OCI-LY1 (cell line): ENCODE measurements around the gene SPTLC2.

ENCODE experiments used
- CTCF ChIP-seq: fragments of 200-600 bp; sonication (generic), shearing (Covaris generic); IDR thresholded peaks from 2 replicates; pipeline ENCODE4 v1.5.1; 2017; ENCODE audit warnings: mild to moderate bottlenecking, antibody characterized with exemption, low read length, moderate library complexity, mixed read lengths
- EZH2 ChIP-seq: fragments of 200-600 bp; sonication (generic), shearing (Covaris generic); IDR thresholded peaks from 2 replicates; pipeline ENCODE4 v1.8.0; 2017; ENCODE audit warnings: borderline replicate concordance, mixed run types, mild to moderate bottlenecking, antibody characterized with exemption, low read length, moderate library complexity, mixed read lengths

GRCh38 chr14:77620222-77620870 lies 3.9 kb upstream of the SPTLC2 start:
- TF ChIP-seq CTCF (no peak), EZH2 (no peak)
